NCI-H774 (cell line): ENCODE data around the gene TRPM8.
A peak's percentile ranks its signal among the peaks of the same experiment; 100 is the strongest.

ENCODE experiments used
- DNase-seq: peaks from one replicate; lab custom pipeline; 2025; lab: John Stamatoyannopoulos, UW

The TRPM8 gene

GRCh38 chr2:234046521-234046920, 129.3 kb downstream of the TRPM8 start:
- DNase-seq: no peak

DNA sequence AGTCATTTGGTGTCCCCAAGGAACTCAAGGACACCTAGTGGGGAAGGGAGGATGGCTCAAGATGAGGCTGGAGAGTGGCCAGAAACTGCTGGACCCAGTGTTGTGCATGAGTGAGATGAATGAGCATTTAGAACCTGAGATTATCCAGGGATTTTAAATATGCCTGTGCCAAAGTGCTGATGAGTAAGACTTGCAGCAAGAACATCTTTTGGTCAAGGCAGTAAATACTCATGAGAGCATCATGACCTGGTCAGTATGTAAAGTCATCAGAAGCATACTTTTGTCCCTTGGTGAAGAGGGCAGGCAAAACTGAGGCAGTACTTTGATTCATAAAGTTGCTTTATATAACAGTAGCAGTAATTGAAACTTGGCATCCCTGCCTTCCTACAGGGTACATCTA, 130.2 kb downstream of the TRPM8 start:
- no peak for DNase-seq

DNA sequence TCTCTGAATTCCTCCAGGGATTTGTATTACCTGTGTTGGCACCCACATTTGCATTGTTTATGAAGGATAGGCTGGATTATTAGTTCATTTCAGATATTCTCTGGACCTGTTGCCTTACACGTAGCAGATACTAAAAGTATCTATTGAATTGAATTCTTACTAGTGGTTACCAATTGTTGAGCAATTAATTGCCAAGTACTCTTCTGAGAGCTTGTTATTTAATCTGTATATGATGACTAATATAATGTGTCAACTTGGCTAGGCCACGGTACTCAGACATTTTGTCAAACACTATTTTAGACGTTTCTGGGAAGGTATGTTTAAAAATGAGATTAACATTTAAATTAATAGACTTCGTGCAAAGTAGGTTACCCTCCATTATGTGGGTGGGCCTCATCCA, 130.9 kb downstream of the TRPM8 start:
- DNase-seq: no peak

DNA sequence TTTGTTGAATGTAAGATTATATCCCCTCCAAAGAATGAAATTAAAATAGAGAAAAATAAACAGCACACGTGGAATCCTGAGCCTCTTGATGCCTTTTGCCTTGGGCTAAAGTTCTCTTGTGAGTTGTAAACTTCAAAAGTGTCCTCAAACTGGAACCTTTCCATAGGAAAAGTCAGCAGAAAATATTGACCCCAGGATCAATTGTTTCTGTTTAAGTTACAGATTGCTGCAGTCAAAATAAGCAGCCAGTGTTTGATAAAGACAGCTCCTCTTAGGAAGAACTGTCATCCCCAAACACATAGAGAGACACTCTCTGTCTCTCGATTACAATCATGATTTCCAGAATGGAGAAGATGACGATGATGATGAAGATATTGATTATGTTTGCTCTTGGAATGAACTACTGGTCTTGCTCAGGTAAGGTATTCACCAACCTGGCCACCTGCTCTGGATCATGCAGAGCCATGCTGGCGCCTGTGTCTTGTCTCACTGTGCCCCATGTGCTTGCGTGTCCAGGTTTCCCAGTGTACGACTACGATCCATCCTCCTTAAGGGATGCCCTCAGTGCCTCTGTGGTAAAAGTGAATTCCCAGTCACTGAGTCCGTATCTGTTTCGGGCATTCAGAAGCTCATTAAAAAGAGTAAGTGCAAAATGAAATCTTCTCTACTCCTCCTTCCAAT, 133.4 kb downstream of the TRPM8 start, which contains the start of gene SPP2:
TSS of gene SPP2 (plus strand) at position 248 of the 681 bp plus-strand sequence. CDS start at position 333, 85 bp downstream.
- no peak for DNase-seq

GRCh38 chr2:234051374-234052070, 134.3 kb downstream of the TRPM8 start:
- no peak for DNase-seq

DNA sequence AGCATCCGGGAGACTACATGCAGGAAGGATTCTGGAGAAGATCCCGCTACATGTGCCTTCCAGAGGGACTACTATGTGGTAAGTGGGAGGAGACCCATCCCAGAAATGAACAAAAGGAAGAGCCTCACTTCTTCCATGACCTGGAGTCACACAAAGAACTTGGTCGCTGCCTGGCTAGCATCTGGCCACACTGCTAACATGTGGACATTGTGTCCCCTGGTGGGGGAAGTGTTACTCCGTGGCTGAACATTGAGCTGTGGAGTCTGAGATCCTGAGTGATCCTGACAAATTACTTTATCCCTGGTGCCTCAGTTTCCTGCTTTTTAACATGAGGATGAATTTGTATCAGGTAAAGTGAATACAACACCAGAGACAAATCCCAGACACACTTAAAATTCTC, 141.7 kb downstream of the TRPM8 start:
- DNase-seq: no peak

DNA sequence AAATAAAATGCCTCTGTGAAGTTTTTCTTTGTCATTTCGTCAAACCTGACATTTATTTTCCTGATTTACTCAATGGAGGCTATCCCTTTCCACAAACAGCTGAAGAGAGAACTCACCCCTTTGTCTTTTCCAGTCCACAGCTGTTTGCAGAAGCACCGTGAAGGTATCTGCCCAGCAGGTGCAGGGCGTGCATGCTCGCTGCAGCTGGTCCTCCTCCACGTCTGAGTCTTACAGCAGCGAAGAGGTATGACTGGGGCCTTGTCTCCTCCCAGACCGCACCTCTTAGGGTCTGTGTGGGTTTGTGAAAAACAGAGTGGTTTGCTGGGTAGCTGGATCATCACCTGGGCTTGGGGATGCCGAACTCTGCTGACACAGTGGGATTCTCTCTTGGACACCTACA, 143.1 kb downstream of the TRPM8 start:
- peak; percentile 64 for DNase-seq

GRCh38 chr2:234061624-234062257, 144.6 kb downstream of the TRPM8 start:
- DNase-seq: no peak

DNA sequence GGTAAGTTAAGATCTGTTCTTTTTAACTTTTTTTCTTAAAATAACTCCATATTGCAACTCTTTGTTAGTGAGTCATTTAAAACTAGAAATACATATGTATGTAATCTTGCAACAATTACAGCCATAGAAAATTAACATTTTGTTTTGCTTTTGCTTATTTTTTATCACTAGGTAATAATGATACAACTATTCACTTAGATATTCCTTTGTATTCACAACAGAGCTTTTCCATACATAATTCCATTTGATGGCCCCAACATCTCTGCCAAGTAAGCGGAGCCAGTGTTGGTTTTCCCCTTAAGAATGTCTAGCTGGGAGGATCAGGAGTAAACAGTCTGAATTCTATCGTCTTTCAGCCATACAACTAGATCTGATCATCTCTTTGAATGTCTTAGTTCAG, 149.4 kb downstream of the TRPM8 start:
- DNase-seq: no peak
